Dedifferentiated amniotic fluid mesenchymal stem cell (primary cell): Measurements from ENCODE around the gene GCNT2.
"Not testable (repeated sequence)": the region's sequence is repeated elsewhere in the genome, so short reads cannot be mapped to it uniquely, and the experiment has no call there.

Experiments used
- DNase-seq: peaks from one replicate; pipeline ENCODE4 v3.0.0-alpha.2; 2016; ENCODE audit errors: extremely low spot score

GCNT2 gene

DNA sequence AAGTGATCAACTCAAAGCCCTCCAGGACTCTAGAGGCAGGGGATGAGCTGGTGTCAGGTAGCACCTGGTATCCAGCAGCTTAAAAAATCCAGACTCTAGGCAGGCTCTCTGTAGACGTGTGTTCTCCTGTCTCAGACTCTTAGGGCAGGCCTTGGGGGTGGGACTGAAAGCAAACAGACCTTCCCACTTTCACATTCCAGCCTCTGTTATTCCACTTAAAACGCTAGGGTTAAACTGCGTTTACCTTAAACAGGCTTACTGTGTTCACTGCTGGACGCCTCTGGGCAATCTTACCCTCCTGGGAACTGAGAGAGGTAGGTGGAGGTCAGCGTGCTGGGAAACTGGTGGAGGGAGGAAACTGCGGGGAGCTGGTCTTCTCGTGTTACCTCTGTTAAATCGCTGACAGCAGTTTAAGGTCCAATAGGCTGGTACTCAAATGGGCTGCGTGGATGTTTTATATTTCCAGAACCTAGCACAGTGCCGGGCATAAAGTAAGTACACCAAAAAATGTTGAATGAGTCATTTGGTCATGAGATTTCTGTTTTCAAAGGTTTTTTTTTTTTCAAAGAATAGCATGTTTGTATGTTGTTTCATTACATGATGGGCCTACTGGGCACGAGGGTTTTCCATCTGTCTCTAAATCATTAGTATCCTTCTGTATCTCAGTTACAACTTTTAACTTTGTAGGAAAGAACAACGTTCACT, at the start of gene GCNT2:
TSS of gene GCNT2 (plus strand) at position 248 of the 705 bp plus-strand sequence. CDS start 7,561 bp downstream, outside the sequence.
- DNase-seq = no peak

DNA sequence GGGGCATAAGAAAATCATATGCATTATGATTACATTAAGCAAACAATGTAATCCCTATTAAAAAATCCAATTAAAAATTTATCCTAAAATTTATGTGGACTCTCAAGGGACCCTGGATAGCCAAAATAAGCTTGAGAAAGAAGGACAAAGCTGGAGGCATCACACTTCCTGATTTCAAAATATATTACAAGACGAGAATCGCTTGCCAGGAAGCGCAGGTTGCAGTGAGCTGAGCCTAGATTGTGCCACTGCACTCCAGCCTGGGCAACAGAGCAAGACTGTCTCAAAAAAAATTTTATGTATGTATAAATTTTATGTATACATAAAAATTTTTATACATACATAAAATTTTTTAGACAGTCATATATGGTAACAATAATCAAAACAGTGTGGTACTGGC, 48.5 kb upstream of the GCNT2 start:
- no peak for DNase-seq

DNA sequence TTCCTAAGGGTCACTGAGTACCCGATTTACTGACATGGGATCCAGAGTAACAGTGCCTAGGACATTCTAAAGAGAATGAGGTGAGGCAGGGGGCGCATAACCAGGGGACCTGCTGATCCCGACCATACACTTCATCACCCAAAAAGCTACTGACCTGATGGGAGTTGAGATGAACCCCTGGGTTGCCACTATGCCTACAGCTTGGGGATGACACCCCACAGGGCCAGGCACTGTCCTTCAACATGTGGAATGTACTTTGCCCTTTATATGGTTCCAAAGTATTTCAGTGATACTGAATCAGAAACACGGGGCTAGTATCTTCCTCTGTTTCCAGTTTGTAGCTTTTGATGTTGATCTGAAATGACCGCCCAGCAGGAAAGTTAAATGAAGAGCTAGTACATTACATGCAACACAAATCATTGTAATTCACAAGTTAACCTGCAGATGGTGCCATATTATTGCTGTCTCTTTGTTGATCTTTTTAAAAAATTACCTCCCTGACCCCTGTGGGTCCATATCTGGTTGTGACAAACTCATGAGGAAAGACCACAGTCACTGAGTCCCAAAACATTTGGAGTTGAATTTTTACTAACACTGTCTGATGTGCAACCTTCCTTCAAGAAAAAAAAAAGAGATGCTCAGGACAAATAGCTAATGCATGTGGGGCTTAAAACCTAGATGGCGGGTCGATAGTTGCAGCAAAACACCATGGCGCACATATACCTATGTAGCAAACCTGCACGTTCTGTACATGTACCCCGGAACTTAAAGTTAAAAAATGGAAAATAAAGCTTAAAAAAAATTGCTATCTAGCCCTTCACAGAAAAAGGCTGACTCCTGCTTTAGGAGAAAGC, 42.7 kb upstream of the GCNT2 start:
- DNase-seq = peak; percentile 49

DNA sequence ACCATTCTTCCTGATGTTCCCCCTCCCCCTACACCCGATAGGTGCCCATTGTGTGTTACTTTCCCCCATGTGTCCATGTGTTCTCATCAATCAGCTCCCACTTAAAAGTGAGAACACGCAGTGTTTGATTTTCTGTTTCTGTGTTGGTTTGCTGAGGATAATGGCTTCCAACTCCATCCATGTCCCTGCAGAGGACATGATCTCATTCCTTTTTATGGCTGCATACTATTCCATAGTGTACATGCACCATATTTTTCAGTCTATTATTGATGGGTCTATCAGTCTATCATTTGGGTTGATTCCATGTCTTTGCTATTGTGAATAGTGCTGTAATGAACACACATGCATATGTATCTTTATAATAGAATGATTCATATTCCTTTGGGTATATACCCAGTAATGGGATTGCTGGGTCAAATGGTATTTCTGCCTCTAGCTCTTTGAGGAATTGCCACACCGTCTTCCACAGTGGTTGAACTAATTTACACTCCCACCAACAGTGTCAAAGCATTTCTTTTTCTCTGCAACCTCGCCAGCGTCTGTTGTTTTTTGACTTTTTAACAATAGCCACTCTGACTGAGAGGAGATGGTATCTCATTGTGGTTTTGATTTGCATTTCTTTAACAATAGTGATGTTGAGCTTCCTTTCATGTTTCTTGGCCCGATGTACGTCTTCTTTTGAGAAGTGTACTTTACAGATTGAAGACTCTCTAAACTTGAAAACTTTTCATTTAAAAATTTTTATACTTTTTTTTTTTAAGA, 41.0 kb upstream of the GCNT2 start:
- no peak for DNase-seq

DNA sequence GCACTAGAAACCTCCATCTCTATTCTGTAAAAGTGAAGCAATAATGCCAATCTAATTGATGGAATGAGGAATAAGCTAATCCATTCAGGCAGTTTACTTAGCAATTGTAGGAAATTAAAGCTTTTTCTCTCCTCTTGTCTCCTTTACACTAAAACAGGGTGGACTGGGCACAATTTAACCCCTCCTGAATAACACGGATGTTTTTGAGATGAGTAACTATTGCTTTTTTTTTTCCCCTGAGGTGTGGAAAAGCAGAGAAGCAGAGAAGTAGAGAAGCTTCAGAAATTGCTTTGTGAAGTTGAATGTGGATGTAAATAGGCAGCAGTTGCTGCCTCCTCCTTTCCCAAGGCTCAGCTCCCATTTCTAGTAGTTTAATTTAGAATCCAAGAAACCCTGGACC, 40.0 kb upstream of the GCNT2 start:
- no peak for DNase-seq

DNA sequence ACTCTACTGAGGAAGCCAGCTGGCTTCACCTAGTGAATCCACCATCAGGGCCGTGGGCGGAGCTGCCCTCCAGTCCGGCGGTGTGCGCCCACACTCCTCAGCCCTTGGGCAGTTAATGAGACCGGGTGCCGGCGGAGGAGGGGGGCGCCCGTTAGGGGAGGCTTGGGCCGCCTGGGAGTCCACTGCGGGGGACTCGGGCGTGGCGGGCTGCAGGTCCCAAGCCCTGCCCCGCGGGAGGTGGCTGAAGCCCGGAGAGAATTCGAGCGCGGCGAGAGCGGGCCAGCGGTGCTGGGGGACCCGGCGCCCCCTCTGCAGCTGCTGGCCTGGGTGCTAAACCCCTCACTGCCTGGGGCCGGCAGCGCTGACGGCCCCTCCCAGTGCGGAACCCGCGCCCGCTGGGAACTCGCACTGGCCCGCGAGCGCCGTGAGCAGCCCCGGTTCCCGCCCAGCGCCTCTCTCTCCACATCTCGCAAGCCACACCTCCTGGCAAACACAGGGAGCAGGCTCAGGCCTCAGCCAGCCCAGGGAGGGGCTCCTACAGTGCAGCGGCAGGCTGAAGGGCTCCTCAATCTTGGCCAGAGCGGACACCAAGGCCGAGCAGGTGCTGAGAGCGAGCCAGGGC, 38.4 kb upstream of the GCNT2 start:
- DNase-seq = no peak

DNA sequence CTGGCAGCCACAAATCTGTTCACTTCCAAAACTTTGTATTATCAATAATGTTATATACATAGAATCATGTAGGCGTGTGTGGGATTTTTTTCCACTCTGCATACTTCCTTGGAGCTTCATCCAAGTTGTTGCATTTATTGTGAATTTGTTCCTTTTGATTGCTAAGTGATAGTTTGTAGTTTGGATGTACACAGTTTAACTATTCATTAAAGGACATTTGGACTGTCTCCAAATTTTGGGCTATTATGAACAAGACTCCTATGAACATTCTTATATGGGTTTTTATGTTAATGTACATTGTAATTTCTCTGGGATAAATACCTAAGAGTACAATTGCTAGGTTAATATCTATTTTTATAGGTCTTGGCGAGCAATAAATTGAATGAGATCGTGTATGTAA, 36.2 kb upstream of the GCNT2 start:
- DNase-seq = no peak

DNA sequence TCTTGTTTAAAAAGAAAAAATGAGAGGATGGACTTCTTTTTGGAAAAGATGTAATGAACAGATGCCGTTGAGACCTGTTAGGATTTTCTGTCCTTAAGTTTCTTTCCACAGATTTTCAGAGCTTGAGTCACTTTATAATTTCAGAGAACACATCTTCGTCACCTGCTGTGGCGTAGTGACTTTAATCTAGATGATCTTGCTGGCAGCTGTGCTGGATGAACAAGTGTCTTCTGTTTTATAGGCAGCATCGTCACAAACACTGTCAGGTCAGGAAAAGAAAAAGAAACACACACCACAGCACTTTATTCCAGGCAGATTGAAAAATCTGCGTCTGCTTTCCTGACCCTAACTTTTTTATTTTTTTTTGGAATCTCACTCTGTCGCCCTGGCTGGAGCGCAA, 35.7 kb upstream of the GCNT2 start:
- no peak for DNase-seq

DNA sequence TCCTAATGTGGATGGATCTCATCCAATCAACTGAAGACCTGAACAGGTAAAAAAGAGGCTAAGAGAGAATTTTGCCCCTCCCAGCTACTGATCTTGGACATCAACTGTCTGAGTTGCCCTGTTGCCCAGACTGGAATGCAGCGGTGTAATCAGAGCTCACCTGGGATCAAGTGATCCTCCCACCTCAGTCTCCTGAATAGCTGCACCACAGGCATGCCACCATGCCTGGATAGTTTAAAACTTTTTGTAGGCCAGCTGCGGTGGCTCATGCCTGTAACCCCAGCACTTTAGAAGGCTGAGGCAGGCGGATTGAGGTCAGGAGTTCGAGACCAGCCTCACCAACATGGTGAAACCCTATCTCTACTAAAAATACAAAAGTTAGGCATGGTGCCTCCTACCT, 34.9 kb upstream of the GCNT2 start:
- DNase-seq = no peak

DNA sequence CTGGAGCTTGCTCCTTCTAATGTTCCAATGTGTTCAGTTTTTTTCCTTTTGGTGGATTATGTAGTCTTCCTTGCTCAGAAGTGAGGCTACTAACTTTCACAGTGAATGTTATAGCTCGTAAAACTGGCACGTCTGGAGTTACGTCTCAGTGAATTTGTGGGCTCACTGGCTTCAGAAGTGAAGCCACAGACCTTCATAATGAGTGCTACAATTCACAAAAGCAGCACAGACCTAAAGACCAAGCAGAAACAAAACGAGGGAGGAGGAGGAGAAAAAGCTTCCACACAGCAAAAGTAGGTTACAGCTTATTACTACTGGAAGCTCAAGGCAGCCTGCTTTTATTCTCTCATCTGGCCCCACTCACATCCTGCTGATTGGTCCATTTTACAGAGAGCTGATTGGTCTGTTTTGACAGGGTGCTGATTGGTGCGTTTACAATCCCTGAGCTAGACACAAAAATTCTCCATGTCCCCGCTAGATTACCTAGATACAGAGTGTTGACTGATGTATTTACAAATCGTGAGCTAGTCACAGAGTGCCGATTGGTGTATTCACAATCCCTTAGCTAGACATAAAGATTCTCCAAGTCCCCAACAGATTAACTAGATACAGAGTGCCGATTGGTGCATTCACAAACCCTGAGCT, 34.1 kb upstream of the GCNT2 start:
- not testable (repeated sequence) for DNase-seq

DNA sequence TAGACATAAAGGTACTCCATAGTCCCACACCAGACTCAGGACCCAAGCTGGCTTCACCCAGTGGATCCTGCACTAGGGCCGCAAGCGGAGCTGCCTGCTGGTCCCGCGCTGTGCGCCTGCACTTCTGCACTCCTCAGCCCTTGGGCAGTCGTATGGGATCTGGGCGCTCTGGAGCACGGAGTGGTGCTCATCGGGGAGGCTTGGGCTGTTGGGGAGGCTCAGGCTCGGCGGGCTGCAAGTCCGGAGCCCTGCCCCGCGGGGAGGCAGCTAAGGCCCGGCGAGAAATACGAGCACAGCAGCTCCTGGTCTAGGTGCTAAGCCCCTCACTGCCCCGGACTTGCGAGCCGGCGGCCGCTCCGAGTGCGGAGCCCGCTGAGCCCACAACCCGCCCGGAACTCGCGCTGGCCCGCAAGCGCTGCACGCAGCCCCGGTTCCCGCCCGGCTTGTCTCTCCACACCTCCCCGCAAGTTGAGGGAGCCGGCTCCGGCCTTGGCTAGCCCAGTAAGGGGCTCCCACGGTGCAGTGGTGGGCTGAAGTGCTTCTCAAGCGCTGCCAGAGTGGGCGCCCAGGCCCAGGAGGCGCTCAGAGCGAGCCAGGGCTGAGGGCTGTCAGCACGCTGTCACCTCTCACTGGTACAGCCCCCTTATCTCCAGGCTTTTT, 33.4 kb upstream of the GCNT2 start:
- DNase-seq = no peak

DNA sequence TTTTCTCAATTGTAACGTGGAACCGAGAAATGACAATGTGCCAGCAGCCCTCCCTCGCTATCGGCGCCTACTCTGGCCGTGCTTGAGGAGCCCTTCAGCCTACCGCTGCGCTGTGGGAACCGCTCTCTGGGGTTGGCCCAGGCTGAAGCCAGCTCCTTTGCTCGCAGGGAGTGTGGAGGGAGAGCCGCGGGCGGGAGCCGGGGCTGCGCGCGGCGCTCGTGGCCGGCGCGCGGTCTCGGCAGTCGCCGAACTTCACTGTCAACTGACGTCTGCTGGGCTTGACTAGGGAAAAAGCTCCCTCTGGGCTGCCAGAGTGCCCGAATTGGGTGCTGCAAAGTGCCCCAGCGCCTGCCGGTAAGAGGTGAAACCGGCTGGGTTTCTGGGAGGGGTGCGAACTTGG, 29.7 kb upstream of the GCNT2 start:
- no peak for DNase-seq

DNA sequence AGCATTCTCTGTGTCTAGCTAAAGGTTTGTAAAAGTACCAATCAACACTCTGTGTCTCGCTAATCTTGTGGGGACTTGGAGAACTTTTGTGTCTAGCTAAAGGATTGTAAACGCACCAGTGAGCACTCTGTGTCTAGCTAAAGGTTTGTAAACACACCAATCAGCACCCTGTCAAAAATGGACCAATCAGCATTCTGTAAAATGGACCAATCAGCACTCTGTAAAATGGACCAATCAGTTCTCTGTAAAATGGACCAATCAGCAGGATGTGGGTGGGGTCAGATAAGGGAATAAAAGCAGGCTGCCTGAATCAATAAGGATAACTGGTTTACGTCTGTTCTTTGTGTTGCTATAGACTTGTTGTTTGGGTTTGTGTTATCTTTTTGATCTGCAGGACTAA, 29.2 kb upstream of the GCNT2 start:
- not testable (repeated sequence) for DNase-seq

DNA sequence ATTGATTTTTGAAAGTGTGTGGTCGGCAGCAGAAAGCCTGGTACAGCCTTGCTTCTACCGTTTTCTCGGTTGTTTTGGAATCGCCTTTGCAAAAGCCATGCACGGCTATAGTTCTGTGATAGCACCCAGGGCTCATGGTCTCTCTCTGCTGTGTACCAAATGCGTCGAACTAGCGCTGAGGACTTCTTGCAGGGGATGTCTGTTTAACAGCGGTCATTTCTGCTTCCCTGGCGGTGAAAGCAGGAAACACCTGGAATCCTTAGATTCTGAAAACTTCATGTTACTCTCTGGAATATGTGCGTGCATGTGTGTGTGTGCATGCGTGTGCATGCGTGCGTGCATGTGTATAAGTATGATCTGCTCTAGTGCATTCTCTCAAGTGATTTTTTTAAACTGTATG, 26.1 kb upstream of the GCNT2 start:
- DNase-seq = no peak

DNA sequence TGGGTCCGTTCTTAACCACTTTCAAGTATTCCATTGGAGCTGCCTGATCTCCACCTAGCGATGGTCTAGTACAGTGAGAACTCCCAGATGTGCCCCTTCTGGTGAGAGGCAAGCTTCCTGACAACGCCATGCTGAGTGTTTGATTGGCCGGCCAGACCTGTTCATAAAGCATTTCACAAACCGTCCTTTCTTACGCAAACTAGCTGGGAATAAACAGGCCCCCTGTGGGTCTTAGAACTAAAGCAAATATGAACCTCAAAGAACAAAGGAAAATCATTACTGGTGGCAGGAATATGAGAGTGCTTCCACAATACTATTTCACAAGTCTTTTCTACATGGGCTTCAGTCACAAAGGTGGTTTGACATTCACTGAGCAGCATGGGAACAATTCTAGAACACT, 15.6 kb upstream of the GCNT2 start:
- DNase-seq = no peak

DNA sequence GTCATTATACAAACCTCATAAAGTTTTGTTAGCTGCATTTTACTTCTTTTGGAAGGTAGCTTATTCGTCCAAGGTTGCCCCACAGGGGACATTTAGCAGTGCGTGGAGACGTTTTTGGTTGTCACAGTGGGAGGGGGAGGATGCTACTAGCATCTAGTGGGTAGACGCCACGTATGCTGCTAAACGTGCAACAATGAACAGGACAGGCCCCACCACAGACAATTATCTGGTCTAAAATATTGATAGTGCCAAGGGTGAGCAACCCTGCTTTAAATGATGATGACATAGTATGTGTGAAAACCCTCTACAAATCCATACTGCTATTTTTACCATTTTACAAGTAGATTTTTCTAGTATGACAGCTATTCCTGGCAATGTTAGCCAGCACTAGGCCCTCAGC, 13.9 kb upstream of the GCNT2 start:
- DNase-seq = no peak

DNA sequence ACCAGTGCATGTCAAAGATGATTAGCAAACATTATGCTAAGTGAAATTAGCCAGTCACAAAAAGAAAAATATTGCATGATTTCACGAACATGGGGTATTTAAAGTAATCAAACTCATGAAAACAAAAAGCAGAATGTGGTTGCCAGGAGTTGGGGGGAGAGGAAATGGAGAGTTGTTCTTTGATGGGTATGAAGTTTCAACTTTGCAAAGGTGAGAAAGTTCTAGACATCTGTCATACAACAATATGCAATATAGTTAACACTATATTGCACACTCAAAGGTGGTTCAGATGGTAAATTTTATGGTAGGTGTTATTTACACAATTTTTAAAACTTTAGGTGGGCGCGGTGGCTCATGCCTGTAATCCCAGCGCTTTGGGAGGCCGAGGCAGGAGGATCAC, 13.4 kb upstream of the GCNT2 start:
- no peak for DNase-seq

DNA sequence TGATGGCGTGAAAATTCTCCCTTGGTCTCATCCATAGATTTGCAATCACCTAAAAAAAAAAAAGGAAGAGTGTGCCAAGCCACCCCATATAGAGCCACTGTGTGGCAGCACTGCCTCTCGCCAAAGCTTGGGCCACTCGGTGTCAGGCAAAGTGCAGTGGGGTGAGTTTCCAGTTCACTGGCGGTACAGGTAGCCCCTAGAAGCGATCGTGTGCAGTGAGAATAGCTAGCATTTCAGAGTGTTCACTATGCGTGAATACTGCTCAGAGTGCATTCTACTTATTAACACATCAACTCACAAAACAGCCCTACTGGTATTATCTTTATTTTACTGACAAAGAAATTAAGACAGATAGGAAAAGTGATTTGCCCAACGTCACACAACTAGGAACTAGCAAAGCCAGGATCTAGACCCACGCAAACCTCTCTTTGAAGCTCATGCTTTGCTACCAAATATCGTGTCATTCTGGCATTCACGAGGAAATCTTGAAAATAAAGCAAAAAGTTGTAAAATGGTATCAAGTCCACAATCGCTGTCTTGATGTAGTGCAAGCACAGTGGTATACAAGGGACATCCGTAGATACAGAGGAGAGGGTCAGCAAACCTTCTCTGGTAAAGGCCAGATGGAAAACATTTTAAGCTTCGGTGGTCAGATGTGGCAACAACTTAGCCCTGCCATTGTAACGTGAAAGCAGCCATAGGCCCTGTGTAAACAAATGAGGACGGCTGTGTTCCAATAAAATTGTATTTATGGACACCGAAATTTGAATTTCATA, 10.4 kb upstream of the GCNT2 start:
- no peak for DNase-seq

DNA sequence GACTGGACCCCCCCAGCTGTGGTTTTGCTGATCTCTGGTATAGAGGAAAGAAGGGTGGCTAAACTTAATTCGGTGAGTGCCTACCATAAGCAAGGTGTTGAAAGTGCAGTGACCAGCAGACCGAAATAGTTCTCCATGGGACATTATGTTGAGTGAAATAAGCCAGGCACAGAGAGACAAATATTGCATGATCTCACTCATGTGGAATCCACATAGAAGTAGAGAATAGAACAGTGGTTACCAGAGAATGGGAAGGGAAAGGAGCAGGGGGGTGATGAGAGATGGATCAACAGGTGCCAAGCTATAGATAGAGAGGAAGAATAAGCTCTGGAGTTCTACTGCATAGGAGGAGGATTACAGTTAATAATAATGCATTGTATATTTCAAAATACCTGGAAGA, 9.7 kb upstream of the GCNT2 start:
- DNase-seq = no peak

DNA sequence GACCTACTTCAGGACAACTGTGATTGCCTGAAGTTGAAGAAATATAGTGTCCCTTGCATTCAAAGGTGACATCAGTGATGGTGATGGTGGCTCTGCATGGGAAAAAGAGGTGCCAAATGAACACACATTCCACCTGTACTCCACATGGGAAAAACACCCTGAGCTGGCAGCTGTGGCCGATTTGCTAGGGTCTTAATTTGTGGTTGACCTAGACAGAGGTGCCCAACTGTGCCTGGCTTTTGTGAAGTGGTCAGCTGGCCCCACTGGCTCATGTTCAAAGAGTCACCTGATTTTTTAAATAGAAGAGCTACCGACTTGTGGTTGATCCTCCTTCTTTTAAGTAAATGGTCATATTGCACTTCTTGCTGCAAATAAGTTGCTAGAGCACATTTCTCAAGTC, 7.6 kb upstream of the GCNT2 start:
- DNase-seq = no peak
